CD14-positive monocyte (primary cell): Measurements from ENCODE around the gene ACCS. TPM values are rescaled to one million over a fixed set of nuclear protein-coding genes. Genes with fewer than 3 reads are reported as not detected.

Experiments
- DNase-seq, 3 donors: peaks; one replicate each; pipeline ENCODE4 v3.0.0-alpha.2; 2011 to 2022
- H2AFZ ChIP-seq: 2 replicates; pipeline ENCODE4 v1.6.0; 2012; ENCODE audit warnings: mild to moderate bottlenecking, low read depth, low read length, inconsistent platforms; ENCODE audit not compliant: insufficient read depth, poor library complexity, severe bottlenecking
- H3K27ac ChIP-seq, 2 donors: 1 replicate in 1 of 2; 2 replicates in 1 of 2; pipeline ENCODE4 v1.5.1; 2012 to 2013; ENCODE audit warnings: low read length in 2 of 2, control low read depth in 1 of 2, inconsistent platforms in 1 of 2, low read depth in 1 of 2, mild to moderate bottlenecking in 1 of 2
- H3K27me3 ChIP-seq, 2 donors: one replicate each; pipeline versions ENCODE4 v1.6.0 to v1.6.1; 2011 to 2013; ENCODE audit warnings: low read length in 2 of 2; ENCODE audit not compliant: control insufficient read depth in 2 of 2, insufficient read depth in 2 of 2
- H3K36me3 ChIP-seq, 2 donors: replicated peaks in 1 of 2; 1 replicate in 1 of 2; 2 replicates in 1 of 2; pipeline versions ENCODE4 v1.5.1 to v1.6.1; 2012 to 2013; ENCODE audit warnings: low read length in 2 of 2, control low read depth in 1 of 2, inconsistent platforms in 1 of 2, mild to moderate bottlenecking in 1 of 2; ENCODE audit not compliant: insufficient read depth in 2 of 2, control insufficient read depth in 1 of 2
- H3K4me1 ChIP-seq, 2 donors: 1 replicate in 1 of 2; 2 replicates in 1 of 2; pipeline versions ENCODE4 v1.5.1 to v1.6.1; 2012 to 2013; ENCODE audit warnings: low read length in 2 of 2, control low read depth in 1 of 2, inconsistent platforms in 1 of 2, mild to moderate bottlenecking in 1 of 2, moderate library complexity in 1 of 2; ENCODE audit not compliant: insufficient read depth in 2 of 2, control insufficient read depth in 1 of 2
- H3K4me2 ChIP-seq: replicated peaks from 2 replicates; pipeline ENCODE3; 2012; ENCODE audit warnings: low read length, moderate library complexity, mild to moderate bottlenecking; ENCODE audit not compliant: poor library complexity, severe bottlenecking; ENCODE audit errors: extremely low read depth
- H3K4me3 ChIP-seq, 3 experiments: fragments of 200-600 bp in 1 of 3; sonication (generic) in 1 of 3; replicated peaks in 1 of 3; 1 replicate in 2 of 3; 2 replicates in 1 of 3; pipeline ENCODE4 v1.5.1; 2011 to 2013; ENCODE audit warnings: low read length in 3 of 3, mild to moderate bottlenecking in 3 of 3, control low read depth in 2 of 3, low read depth in 2 of 3, inconsistent platforms in 1 of 3, moderate library complexity in 1 of 3
- H3K79me2 ChIP-seq: 2 replicates; pipeline ENCODE4 v1.6.0; 2012; ENCODE audit warnings: mild to moderate bottlenecking, control low read depth, inconsistent platforms, low read length, moderate library complexity; ENCODE audit not compliant: insufficient read depth
- H3K9ac ChIP-seq: 2 replicates; pipeline ENCODE4 v1.6.0; 2017; ENCODE audit warnings: low read length, mild to moderate bottlenecking; ENCODE audit not compliant: insufficient read depth, poor library complexity, severe bottlenecking
- H3K9me3 ChIP-seq, 2 donors: replicated peaks in 1 of 2; 1 replicate in 1 of 2; 2 replicates in 1 of 2; pipeline versions ENCODE4 v1.5.1 to v1.6.1; 2012 to 2013; ENCODE audit warnings: low read length in 2 of 2, control low read depth in 1 of 2; ENCODE audit not compliant: control insufficient read depth in 1 of 2, insufficient read depth in 1 of 2
- H4K20me1 ChIP-seq: 2 replicates; pipeline ENCODE4 v1.6.0; 2012; ENCODE audit warnings: mild to moderate bottlenecking, low read length, control low read depth, moderate library complexity; ENCODE audit not compliant: insufficient read depth
- H3K27ac Mint-ChIP-seq, 7 donors: one replicate each; pipeline ENCODE4 v1.8.0; 2020; ENCODE audit warnings: mild to moderate bottlenecking in 7 of 7, mixed read lengths in 7 of 7, moderate library complexity in 6 of 7, inconsistent platforms in 2 of 7
- H3K27me3 Mint-ChIP-seq, 3 donors: one replicate each; pipeline ENCODE4 v1.8.0; 2021 to 2022; ENCODE audit warnings: low read depth in 3 of 3, mild to moderate bottlenecking in 3 of 3, mixed read lengths in 3 of 3, moderate library complexity in 3 of 3, inconsistent platforms in 1 of 3
- H3K36me3 Mint-ChIP-seq, 2 donors: one replicate each; pipeline ENCODE4 v1.8.0; 2020; ENCODE audit warnings: mixed read lengths in 2 of 2, inconsistent platforms in 1 of 2, mild to moderate bottlenecking in 1 of 2
- H3K4me1 Mint-ChIP-seq: one replicate; pipeline ENCODE4 v1.8.0; 2020; ENCODE audit warnings: mild to moderate bottlenecking, mixed read lengths
- H3K4me3 Mint-ChIP-seq, 2 donors: one replicate each; pipeline ENCODE4 v1.8.0; 2020; ENCODE audit warnings: mild to moderate bottlenecking in 2 of 2, mixed read lengths in 2 of 2, moderate library complexity in 1 of 2
- H3K9me3 Mint-ChIP-seq, 7 donors: one replicate each; pipeline ENCODE4 v1.8.0; 2020 to 2022; ENCODE audit warnings: mixed read lengths in 7 of 7, mild to moderate bottlenecking in 6 of 7, moderate library complexity in 6 of 7, inconsistent platforms in 2 of 7
- WGBS: methylation state at CpG from one replicate; pipeline ENCODE4 v1.1.5; 2013; ENCODE audit warnings: missing lambda C conversion rate; ENCODE audit not compliant: insufficient coverage; 5-methylcytosine and 5-hydroxymethylcytosine counted together
- intact Hi-C, 2 donors: fragments of 100-400 bp; cut with micrococcal nuclease; formaldehyde crosslinking; loops; one replicate each; pipeline versions ENCODE4 v1.15.0 to v1.15.1; 2023
- polyA plus RNA-seq, 3 donors: library from polyadenylated mRNA; depleted of rRNA in 1 of 3; unstranded in 2 of 3; stranded (reverse) in 1 of 3; fragments of 300-500 nt in 2 of 3; fragments of >200 nt in 1 of 3; fragmentation: Illumina TruSeq in 2 of 3; gene quantifications; 1 replicate in 2 of 3; 2 replicates in 1 of 3; pipeline ENCODE4 v1.2.3, GENCODE V29; 2012 to 2021
- TF ChIP-seq, protein P1 (sequence below): fragments of 200-600 bp; IDR thresholded peaks from one replicate; pipeline ENCODE4 v1.8.0; 2022; ENCODE audit warnings: antibody characterized with exemption, mild to moderate bottlenecking

ACCS gene
- polyA plus RNA-seq, 3 donors: 1.3 to 46.6 (median 1.7) TPM

DNA sequence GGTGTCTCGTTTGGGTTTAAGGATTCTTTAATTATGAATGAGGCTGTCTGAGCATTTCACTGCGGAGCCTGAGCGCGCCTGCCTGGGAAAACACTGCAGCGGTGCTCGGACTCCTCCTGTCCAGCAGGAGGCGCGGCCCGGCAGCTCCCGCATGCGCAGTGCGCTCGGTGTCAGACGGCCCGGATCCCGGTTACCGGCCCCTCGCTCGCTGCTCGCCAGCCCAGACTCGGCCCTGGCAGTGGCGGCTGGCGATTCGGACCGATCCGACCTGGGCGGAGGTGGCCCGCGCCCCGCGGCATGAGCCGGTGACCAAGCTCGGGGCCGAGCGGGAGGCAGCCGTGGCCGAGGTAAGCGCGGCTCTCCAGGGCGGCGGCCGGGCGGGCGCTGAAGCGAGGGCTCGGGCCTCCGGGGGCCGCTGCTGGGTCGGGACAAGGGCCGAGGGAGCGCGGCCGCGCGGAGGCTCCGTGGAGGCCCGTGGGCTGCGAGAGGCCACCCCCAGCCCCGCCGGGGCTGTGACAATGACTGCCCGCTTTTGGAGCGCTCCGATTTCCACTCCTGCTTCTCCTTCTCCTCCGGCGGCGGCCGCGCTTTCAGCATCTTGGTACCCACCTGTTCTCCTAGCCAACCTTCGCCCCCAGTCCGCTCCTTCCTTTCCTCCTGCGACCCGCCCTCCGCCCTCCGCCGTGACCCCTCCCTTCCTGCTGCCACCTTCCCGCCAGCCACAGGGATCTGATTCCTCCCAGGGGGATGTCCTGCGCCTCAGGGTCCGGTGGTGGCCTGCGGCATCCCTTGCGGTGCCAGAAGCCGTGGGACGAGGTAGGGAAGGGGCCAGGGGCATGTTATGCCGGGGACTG is 29.7 kb downstream of the ACCS start, which contains the start of gene EXT2:
Gene EXT2, plus strand, starts transcription at position 173 of the 854 bp plus-strand sequence. CDS start 12,035 bp downstream, outside the sequence.
- peaks cover 14% of the 10 kb centered on the region for H3K79me2 ChIP-seq
- H4K20me1 ChIP-seq: peaks cover 3% of the 10 kb centered on the region
- peaks cover 11% of the 10 kb centered on the region in 2 donors for H3K4me1 ChIP-seq
- H3K27me3 ChIP-seq: no peaks in the 10 kb centered on the region
- H3K36me3 ChIP-seq: no peaks in the 10 kb centered on the region
- H3K27ac Mint-ChIP-seq: peak within 1 kb of the TSS in 5 of 7 donors; percentile 24 to 82 (median 54)
- intact Hi-C loops: loop anchor here in 1 of 2 donors (10.0 kb wide), 1 partner anchor 439 kb away; no protein-coding TSS in a partner anchor
- H3K4me3 Mint-ChIP-seq: peak within 1 kb of the TSS; percentile 83 to 92
- H3K4me1 Mint-ChIP-seq: peaks cover 21% of the 10 kb centered on the region
- peak within 1 kb of the TSS; percentile 86 for H3K4me2 ChIP-seq
- no peaks in the 10 kb centered on the region for H3K9me3 Mint-ChIP-seq
- peak; percentile 81 to 85 (median 82) for DNase-seq
- H3K27me3 Mint-ChIP-seq: peaks cover 4 to 9% (median 5%) of the 10 kb centered on the region in 3 donors
- no peaks in the 10 kb centered on the region for H3K9me3 ChIP-seq
- peak within 1 kb of the TSS; percentile 62 to 85 (median 65) for H3K4me3 ChIP-seq
- H3K27ac ChIP-seq: peak within 1 kb of the TSS in 1 of 2 donors; percentile 65
- peak within 1 kb of the TSS; percentile 89 for H2AFZ ChIP-seq
- H3K36me3 Mint-ChIP-seq: peaks cover 7 to 14% of the 10 kb centered on the region in 2 donors
- TF ChIP-seq, protein P1, sequence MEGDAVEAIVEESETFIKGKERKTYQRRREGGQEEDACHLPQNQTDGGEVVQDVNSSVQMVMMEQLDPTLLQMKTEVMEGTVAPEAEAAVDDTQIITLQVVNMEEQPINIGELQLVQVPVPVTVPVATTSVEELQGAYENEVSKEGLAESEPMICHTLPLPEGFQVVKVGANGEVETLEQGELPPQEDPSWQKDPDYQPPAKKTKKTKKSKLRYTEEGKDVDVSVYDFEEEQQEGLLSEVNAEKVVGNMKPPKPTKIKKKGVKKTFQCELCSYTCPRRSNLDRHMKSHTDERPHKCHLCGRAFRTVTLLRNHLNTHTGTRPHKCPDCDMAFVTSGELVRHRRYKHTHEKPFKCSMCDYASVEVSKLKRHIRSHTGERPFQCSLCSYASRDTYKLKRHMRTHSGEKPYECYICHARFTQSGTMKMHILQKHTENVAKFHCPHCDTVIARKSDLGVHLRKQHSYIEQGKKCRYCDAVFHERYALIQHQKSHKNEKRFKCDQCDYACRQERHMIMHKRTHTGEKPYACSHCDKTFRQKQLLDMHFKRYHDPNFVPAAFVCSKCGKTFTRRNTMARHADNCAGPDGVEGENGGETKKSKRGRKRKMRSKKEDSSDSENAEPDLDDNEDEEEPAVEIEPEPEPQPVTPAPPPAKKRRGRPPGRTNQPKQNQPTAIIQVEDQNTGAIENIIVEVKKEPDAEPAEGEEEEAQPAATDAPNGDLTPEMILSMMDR: peak; percentile 98
- WGBS: under 1% methylated on average over 76 of the region's 83 CpGs
- H3K9ac ChIP-seq: peak within 1 kb of the TSS; percentile 83

DNA sequence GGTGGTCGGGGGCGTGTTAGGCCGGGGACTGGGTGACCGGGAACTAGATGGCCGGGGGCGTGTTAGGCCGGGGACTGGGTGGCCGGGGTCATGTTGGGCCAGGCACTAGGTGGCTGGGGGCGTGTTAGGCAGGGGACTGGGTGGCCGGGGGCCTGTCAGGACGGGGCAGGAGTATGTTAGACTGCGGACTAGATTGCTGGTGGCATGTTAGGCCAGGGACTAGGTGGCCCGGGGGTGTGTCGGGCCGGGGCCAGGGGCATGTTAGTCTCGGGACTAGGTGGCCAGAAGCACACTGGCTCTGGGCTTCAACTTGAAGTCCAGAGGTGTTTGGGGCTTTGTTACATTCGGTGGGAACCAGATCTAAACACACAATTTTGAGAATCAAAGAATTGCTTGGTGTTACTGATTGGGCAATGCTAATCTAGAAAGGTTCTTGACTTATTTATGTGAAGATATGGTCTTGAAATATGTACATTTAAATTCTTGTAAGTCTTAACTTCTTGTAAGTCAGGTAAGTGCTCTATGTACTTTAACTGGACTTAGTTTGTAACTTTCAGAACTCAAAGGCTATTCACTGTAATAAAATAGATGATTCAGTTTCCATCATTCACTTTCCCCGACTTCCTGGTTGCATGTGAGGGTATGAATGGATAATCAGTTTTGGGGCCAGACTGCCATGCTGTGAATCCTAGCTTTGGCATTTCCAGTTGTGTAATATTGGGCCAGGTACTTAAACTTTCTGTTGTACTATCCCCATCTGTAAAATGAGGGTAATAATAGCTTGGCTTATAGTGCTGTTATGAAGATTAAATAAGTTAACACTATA is 30.5 kb downstream of the ACCS start:
- no peaks in the 10 kb centered on the region for H3K9me3 ChIP-seq
- intact Hi-C loops: loop anchor here in 1 of 2 donors (10.0 kb wide), 1 partner anchor 438 kb away; no protein-coding TSS in a partner anchor
- DNase-seq: no peak
- H3K36me3 ChIP-seq: no peaks in the 10 kb centered on the region
- H3K4me3 ChIP-seq: peak overlapping the region; percentile 62 to 85 (median 65)
- H3K9ac ChIP-seq: peak overlapping the region; percentile 83
- peaks cover 5 to 9% (median 5%) of the 10 kb centered on the region in 3 donors for H3K27me3 Mint-ChIP-seq
- H3K4me1 ChIP-seq: peaks cover 11% of the 10 kb centered on the region in 2 donors
- TF ChIP-seq, protein P1: no peak
- H3K9me3 Mint-ChIP-seq: no peaks in the 10 kb centered on the region
- peak overlapping the region in 4 of 7 donors; percentile 6 to 56 (median 50) for H3K27ac Mint-ChIP-seq
- no peaks in the 10 kb centered on the region for H3K27me3 ChIP-seq
- WGBS: 10% methylated on average over 16 of the region's 18 CpGs
- H3K27ac ChIP-seq: peak overlapping the region in 1 of 2 donors; percentile 65
- peaks cover 7 to 16% of the 10 kb centered on the region in 2 donors for H3K36me3 Mint-ChIP-seq
- H3K4me3 Mint-ChIP-seq: peak overlapping the region; percentile 83 to 92
- H2AFZ ChIP-seq: peak overlapping the region; percentile 89
- H3K4me1 Mint-ChIP-seq: peaks cover 21% of the 10 kb centered on the region
- H4K20me1 ChIP-seq: peaks cover 12% of the 10 kb centered on the region
- H3K4me2 ChIP-seq: peak overlapping the region; percentile 86
- H3K79me2 ChIP-seq: peaks cover 14% of the 10 kb centered on the region
